ENCODE measurements around the gene CXCR4. TPM values are rescaled to one million over a fixed set of nuclear protein-coding genes. Genes with fewer than 3 reads are reported as not detected.

CXCR4 gene
- polyA plus RNA-seq, 1 experiment = 0.05 TPM

GRCh38 chr2:136131961-136132824, 14.2 kb upstream of the CXCR4 start:
- Histone ChIP-seq H3K36me3 (ENCODE audit: control insufficient read depth, insufficient read depth, low read length) (no peaks in the 10 kb centered on the region), H3K4me3 (ENCODE audit: low read depth, low read length) (no peak overlapping the region), H3K27me3 (ENCODE audit: control insufficient read depth, insufficient read depth, low read length) (no peaks in the 10 kb centered on the region; the same call in 1 of the 2 replicates)
- no peak for TF ChIP-seq CTCF (IDR thresholded peaks at IDR 0.05; ENCODE audit: insufficient read depth, low read depth, low read length)
- DNase-seq (ENCODE audit: low read depth) = no peak
- CTCF ChIA-PET = no interaction called here
- POLR2A ChIA-PET = no interaction called here

GRCh38 chr2:136131484-136131960, 13.6 kb upstream of the CXCR4 start:
- Histone ChIP-seq H3K27me3 (ENCODE audit: control insufficient read depth, insufficient read depth, low read length) (no peaks in the 10 kb centered on the region; the same call in 1 of the 2 replicates), H3K4me3 (ENCODE audit: low read depth, low read length) (no peak overlapping the region), H3K36me3 (ENCODE audit: control insufficient read depth, insufficient read depth, low read length) (no peaks in the 10 kb centered on the region)
- no peak for DNase-seq (ENCODE audit: low read depth)
- no peak for TF ChIP-seq CTCF (IDR thresholded peaks at IDR 0.05; ENCODE audit: insufficient read depth, low read depth, low read length)
- POLR2A ChIA-PET = no interaction called here
- CTCF ChIA-PET = no interaction called here

- POLR2A ChIA-PET = no interaction called here
- Histone ChIP-seq H3K36me3 (ENCODE audit: control insufficient read depth, insufficient read depth, low read length) (no peaks in the 10 kb centered on the region), H3K27me3 (ENCODE audit: control insufficient read depth, insufficient read depth, low read length) (no peaks in the 10 kb centered on the region), H3K4me3 (ENCODE audit: low read depth, low read length) (no peak overlapping the region)
- no peak for TF ChIP-seq CTCF (IDR thresholded peaks at IDR 0.05; ENCODE audit: insufficient read depth, low read depth, low read length)
- DNase-seq (ENCODE audit: low read depth) = no peak
- CTCF ChIA-PET = no interaction called here
Measured at GRCh38 chr2:136130511-136130910, 12.6 kb upstream of the CXCR4 start.

GRCh38 chr2:136130045-136130444, 12.1 kb upstream of the CXCR4 start:
- DNase-seq (ENCODE audit: low read depth) = no peak
- ChIA-PET POLR2A (no interaction called here), CTCF (interaction anchor here (0.7 kb wide), 1 partner anchor 107 kb away, joined by 3 read pairs; no protein-coding TSS in a partner anchor)
- no peak for TF ChIP-seq CTCF (IDR thresholded peaks at IDR 0.05; ENCODE audit: insufficient read depth, low read depth, low read length)
- Histone ChIP-seq H3K4me3 (ENCODE audit: low read depth, low read length) (no peak overlapping the region), H3K27me3 (ENCODE audit: control insufficient read depth, insufficient read depth, low read length) (no peaks in the 10 kb centered on the region), H3K36me3 (ENCODE audit: control insufficient read depth, insufficient read depth, low read length) (no peaks in the 10 kb centered on the region)

GRCh38 chr2:136129601-136130000, 11.7 kb upstream of the CXCR4 start:
- ChIA-PET POLR2A (no interaction called here), CTCF (interaction anchor here (0.7 kb wide), 1 partner anchor 107 kb away, joined by 3 read pairs; no protein-coding TSS in a partner anchor)

More at GRCh38 chr2:136129601-136130000, 11.7 kb upstream of the CXCR4 start:
- Histone ChIP-seq H3K27me3 (ENCODE audit: control insufficient read depth, insufficient read depth, low read length) (no peaks in the 10 kb centered on the region), H3K36me3 (ENCODE audit: control insufficient read depth, insufficient read depth, low read length) (no peaks in the 10 kb centered on the region), H3K4me3 (ENCODE audit: low read depth, low read length) (no peak overlapping the region)
- no peak for TF ChIP-seq CTCF (IDR thresholded peaks at IDR 0.05; ENCODE audit: insufficient read depth, low read depth, low read length)
- DNase-seq (ENCODE audit: low read depth) = no peak

All from BJ (cell line).